Lower leg skin (tissue), 3 donors: ENCODE data around the gene MAPK12.

Experiments used
- POLR2A ChIP-seq, 2 donors: fragments of 450-650 bp; IDR thresholded peaks; one replicate each; pipeline ENCODE4 v1.6.1; 2016 to 2017; ENCODE audit warnings: antibody characterized with exemption in 2 of 2, mild to moderate bottlenecking in 1 of 2, moderate library complexity in 1 of 2
- TF ChIP-seq, protein P1 (sequence below), 3 donors: fragments of 450-650 bp; IDR thresholded peaks; one replicate each; pipeline ENCODE4 v1.5.1; 2016; ENCODE audit warnings: antibody characterized with exemption in 3 of 3, mild to moderate bottlenecking in 3 of 3, moderate library complexity in 2 of 3

DNA sequence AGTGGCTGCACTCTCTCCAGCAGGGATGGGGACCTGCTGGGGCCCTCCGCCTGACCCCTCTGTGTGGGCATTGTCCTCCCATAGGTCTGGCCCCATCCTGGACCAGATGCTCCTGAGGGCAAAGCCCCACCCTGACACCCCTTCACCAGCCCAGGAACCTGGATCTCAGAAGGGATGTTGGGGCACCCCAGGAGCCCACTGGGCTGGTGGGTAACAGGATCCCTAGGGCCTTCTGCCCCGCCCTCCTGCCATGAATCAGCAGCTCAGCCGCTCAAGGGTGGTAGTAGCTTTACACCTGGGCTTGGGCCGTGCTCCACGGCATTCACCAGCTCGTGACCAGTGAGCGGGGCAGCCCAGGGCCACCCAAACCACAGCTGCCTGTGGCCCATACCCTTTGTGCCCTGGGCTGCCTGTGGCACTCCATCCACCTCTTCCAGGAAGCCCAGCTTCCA is 1.0 kb upstream of the MAPK12 start:
- TF ChIP-seq, protein P1, sequence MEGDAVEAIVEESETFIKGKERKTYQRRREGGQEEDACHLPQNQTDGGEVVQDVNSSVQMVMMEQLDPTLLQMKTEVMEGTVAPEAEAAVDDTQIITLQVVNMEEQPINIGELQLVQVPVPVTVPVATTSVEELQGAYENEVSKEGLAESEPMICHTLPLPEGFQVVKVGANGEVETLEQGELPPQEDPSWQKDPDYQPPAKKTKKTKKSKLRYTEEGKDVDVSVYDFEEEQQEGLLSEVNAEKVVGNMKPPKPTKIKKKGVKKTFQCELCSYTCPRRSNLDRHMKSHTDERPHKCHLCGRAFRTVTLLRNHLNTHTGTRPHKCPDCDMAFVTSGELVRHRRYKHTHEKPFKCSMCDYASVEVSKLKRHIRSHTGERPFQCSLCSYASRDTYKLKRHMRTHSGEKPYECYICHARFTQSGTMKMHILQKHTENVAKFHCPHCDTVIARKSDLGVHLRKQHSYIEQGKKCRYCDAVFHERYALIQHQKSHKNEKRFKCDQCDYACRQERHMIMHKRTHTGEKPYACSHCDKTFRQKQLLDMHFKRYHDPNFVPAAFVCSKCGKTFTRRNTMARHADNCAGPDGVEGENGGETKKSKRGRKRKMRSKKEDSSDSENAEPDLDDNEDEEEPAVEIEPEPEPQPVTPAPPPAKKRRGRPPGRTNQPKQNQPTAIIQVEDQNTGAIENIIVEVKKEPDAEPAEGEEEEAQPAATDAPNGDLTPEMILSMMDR (IDR thresholded peaks at IDR 0.05), result no peak
- no peak for TF ChIP-seq POLR2A (IDR thresholded peaks at IDR 0.05)
